Stimulated activated CD4-positive, alpha-beta T cell treated with anti-CD3 and anti-CD28 coated beads, Interleukin-1b, Interleukin-23, amount 100 ng/mL, for 48 hours (primary cell): ENCODE data around the gene CWC27.
"Not testable (repeated sequence)": the region's sequence is repeated elsewhere in the genome, so short reads cannot be mapped to it uniquely, and the experiment has no call there.

Source experiments
- DNase-seq: peaks from one replicate; pipeline ENCODE4 v3.0.0-alpha.2; 2020

Gene CWC27

DNA sequence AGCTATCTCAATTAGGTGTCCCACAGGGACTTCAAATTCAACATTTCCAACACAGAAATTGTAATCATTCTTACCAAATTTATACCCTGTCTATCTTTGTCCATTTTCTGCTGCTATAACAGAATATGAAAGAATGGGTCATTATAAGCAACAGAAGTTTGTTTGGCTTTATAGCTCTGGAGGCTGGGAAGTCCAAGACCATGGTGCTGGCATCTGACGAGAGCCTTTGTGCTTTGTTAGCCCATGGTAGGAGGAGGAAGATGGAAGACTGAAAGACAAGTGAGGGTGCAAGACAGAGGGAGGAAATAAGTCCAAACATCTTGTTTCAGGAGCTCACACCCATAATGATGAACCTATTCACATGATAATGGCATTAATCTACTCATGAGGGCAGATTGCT lies 72.2 kb downstream of the CWC27 start:
- no peak for DNase-seq

GRCh38 chr5:64853777-64854176 lies 85.0 kb downstream of the CWC27 start:
- no peak for DNase-seq

- DNase-seq: no peak
These were observed 86.1 kb downstream of the CWC27 start for GRCh38 chr5:64854855-64855254.

DNA sequence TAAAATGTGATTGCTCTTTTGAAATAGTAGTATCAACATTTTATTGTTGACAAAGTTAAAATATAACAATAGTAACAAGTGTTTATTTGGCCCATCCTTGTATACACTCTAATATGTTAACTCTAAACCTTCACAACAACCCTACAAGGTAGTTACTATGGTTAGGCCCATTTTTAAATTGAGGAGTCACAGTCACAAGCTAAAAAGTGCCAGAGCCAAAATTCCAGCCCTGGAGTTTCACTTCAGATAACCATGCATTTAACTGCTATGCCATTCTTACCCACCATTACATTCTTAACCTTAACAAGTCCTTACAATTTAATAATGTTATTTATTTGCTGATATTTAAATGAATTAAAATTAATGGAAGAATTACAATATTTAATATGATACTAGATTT lies 91.2 kb downstream of the CWC27 start:
- DNase-seq: no peak

DNA sequence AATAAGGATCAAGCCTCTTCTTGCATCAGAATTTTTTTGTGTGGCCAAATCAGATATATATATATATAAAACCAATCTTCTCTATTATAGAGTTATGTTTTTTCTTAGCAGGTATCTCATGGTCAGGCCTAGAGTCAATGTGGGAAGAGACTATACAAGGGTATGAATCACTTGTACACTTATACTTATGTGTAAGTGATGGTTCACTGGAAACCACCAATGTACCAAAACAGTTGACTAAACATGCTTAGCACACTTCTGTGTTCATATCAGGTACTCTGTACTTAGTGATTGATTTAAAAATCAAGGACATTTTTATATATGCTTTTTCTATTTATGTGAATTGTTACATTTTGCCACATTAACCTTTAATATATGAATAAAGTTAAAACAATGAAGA lies 92.6 kb downstream of the CWC27 start:
- no peak for DNase-seq

DNA sequence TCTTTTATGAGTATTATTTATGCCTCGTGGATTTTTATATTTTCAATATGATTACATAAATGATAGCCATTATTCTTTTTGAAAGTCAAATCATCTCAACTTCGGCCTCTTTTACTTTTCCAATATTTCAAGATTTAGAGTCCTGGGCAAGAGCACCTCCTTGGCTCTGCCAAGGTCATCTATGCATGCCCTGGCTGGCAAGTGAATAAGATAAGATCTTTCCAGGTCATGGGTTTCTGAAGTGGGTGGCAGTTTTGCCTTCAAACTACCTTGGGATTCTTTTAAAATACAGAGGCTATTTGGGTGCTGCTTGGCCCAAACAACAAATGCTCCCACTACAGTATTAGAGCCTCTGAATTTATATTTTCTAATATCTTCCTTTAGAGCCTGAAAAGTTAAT lies 95.4 kb downstream of the CWC27 start:
- DNase-seq: no peak

- DNase-seq: no peak
These were observed 96.9 kb downstream of the CWC27 start for GRCh38 chr5:64865662-64866061.

DNA sequence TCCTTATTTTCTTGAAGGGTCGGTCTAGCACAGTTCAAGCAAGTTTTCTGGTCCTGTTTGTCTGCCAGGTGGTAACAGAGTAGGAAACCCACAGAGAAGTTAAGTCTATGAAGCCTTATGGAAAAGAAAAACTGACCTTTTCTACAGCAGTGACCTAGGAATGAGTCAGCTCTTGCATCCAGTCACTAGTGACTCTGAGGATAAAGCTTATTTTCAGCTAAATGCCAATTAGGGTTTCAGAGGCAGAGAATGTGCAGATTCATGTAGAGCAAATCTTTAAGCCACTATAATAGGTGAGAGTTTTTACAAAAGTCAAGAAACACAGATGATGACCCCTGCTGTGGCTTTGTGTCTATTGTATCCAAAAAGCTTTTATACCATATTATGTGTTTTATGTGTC lies 100.7 kb downstream of the CWC27 start:
- DNase-seq: no peak

DNA sequence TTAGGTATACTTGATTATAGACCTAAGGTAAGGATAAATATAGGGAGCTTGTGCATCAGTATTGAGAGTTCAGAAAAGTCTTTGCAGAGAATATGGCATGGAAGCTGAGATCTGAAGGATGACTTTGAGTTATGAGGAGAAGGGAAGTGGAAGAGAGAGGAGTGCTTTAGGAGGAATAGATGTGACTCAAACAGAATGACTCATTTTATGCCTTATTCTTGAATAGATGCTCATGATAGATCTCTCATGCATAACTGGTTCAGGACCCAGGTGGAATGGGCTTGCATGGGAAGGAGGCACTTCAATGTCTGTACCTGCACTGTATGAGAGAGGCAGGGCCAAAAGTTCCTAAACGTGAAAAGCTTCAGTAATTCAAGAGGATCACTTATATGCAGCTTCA lies 103.3 kb downstream of the CWC27 start:
- DNase-seq: no peak

DNA sequence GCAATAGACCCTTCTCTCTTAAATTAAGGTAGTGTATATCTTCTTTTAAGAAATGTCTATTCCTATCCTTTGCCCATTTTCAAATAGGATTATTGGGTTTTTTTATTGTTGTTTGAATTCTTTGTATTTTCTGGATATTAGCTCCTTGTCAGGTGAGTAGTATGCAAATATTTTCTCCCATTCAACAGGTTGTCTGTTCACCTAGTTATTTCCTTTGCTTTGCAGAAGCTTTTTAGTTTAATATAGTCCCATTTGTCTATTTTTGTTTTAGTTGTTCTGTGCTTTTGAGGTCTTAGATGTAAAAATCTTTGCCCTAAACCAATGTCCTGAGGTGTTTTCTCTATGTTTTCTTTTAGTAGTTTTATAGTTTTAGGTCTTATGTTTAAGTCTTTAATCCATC lies 104.7 kb downstream of the CWC27 start:
- no peak for DNase-seq

GRCh38 chr5:64874753-64875152 lies 106.0 kb downstream of the CWC27 start:
- DNase-seq: no peak

- no peak for DNase-seq
These were observed 107.5 kb downstream of the CWC27 start for GRCh38 chr5:64876203-64876602.

GRCh38 chr5:64880821-64881220 lies 112.1 kb downstream of the CWC27 start:
- no peak for DNase-seq

DNA sequence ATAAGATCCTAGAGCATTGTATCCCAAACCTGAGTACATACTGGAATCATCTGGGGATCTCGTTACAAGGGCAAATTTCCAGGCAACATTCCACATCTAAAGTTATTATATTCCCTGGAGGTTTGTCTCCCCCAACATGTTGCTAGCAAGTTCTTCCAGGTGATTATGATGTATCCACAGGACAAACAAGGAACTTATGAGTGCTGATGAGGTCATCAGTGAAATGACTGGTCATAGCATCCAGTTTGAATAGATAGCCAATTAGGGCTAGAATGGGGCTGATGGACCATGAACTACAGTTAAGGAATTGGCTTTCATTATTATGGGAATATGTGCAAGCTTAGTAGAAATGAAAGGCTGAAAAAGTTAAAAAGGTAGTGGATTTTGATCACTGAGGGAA lies 115.2 kb downstream of the CWC27 start:
- no peak for DNase-seq

DNA sequence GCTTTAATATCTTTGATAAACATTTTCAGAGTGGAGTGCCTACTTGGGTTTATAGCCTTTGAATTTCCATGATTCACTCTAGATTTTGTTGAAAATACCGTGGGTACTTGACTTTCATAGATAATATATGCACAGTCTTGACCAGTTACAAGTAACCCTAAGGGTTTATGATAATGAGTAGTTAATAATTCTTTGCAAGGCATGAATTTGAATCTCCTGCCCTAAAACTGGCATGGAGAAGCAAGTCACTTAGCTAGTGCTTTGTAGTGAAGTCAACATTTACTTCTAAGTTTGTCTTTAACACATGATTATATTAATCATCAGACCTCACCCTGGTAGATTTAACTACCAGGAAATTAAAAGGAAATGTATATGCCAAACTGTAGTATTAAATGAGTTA lies 115.8 kb downstream of the CWC27 start:
- no peak for DNase-seq

- DNase-seq: no peak
These were observed 119.2 kb downstream of the CWC27 start for GRCh38 chr5:64887910-64888309.

DNA sequence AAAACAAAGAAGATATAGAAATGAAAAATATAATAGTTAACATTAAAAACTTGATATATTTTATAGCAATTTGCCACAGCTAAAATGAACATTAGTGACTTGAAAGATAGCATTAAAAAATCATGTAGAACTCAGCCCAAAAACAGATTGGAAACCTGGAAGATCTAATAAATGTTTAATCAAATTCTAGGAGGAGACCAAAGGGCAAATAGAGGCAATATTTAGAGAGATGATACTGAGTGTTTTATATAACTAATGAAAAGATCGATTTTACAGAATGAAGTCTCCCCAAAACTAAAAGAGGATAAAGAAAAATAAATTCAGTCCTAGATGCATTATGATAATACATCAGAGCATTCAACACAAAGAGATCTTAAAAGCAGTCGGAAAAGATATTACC lies 127.0 kb downstream of the CWC27 start:
- DNase-seq: no peak

DNA sequence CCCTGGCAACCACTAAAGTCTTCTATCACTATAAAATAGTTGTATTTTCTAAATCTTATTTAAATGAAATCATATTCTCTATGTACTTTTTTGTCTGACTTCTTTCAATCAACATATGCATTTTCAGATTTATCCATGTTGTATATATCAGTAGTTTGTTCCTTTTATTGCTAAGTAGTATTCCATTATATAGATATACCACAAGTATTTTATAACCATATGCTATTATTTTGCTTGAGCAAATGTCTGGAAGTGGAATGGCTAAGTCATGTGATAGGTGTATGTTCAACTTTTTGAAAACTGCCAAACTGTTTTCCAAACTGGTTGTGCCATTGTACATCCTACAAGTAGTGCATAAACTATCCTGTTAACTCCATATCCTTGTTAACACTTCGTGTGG lies 131.1 kb downstream of the CWC27 start:
- DNase-seq: no peak

GRCh38 chr5:64900618-64901017 lies 131.9 kb downstream of the CWC27 start:
- no peak for DNase-seq

DNA sequence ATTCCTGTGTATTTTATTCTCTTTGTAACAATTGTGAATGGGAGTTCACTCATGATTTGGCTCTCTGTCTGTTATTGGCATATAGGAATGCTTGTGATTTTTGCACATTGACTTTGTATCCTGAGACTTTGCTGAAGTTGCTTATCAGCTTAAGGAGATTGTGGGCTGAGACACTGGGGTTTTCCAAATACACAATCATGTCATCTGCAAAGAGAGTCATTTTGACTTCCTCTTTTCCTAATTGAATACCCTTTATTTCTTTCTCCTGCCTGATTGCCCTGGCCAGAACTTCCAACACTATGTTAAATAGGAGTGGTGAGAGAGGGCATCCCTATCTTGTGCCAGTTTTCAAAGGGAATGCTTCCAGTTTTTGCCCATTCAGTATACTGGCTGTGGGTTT lies 138.7 kb downstream of the CWC27 start:
- DNase-seq: not testable (repeated sequence)

DNA sequence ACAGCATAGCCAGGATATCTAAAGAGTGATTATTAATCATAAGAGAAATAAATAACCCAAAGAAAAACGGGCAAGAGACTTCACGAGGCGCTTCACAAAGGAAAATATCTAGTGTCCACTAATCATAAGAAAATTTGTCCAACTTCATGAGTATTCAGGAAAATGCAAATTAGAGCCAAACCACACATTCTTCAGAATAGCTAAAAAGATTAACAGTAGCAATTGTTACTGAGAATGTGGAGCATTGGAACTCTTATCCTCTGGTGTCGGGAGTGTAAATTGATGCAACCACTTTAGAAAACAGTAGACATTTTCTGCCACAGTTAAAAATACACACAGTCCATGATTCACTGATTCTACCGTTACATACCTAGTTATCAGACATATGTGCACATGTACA lies 145.7 kb downstream of the CWC27 start:
- DNase-seq: no peak

GRCh38 chr5:64918083-64918482 lies 149.4 kb downstream of the CWC27 start:
- DNase-seq: no peak

- DNase-seq: no peak
These were observed 152.7 kb downstream of the CWC27 start for GRCh38 chr5:64921386-64921785.

GRCh38 chr5:64923151-64923685 lies 154.5 kb downstream of the CWC27 start:
- DNase-seq: no peak

GRCh38 chr5:64925123-64925522 lies 156.4 kb downstream of the CWC27 start:
- DNase-seq: no peak

DNA sequence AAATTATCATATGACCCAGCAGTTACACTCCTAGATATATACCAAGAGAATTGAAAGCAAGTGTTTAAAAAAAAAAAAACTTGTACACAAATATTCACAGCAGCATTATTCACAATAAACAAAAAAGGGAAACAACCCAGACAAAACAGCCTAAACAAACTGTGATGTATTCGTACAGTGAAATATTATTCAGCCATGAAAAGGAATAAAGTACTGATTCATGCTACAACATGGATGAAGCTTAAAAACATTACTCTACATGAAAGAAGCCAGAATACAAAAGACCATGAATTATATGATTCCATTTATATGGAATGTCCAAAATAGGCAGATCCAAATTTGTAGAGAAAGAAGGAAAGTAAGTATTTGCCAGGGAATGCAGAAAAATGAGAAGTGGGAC lies 161.1 kb downstream of the CWC27 start:
- no peak for DNase-seq
